Transverse colon (tissue), 4 donors: ENCODE data around the gene TRPV4. TPM values are rescaled to one million over a fixed set of nuclear protein-coding genes. Genes with fewer than 3 reads are reported as not detected.

Experiments used
- DNase-seq: peaks from one replicate; pipeline ENCODE4 v3.0.0-alpha.2; 2019
- H3K27ac ChIP-seq, 4 donors: fragments of 200-600 bp; sonication (generic); 2 replicates each; pipeline ENCODE4 v1.5.1; 2016 to 2018; ENCODE audit warnings: inconsistent platforms in 4 of 4
- H3K27me3 ChIP-seq: fragments of 200-600 bp; sonication (generic); 2 replicates; pipeline ENCODE4 v1.5.1; 2017; ENCODE audit warnings: inconsistent platforms
- H3K36me3 ChIP-seq, 4 donors: fragments of 200-600 bp; sonication (generic); 2 replicates each; pipeline ENCODE4 v1.5.1; 2017 to 2019; ENCODE audit warnings: inconsistent platforms in 4 of 4
- H3K4me1 ChIP-seq, 4 donors: fragments of 200-600 bp; sonication (generic); 2 replicates each; pipeline ENCODE4 v1.5.1; 2017 to 2020; ENCODE audit warnings: inconsistent platforms in 4 of 4
- H3K4me3 ChIP-seq, 4 donors: fragments of 200-600 bp; sonication (generic); 1 replicate in 1 of 4; 2 replicates in 3 of 4; pipeline versions ENCODE4 v1.5.1 to v1.6.1; 2017 to 2019; ENCODE audit warnings: inconsistent platforms in 4 of 4
- H3K9me3 ChIP-seq, 2 donors: fragments of 200-600 bp; sonication (generic); 2 replicates each; pipeline ENCODE4 v1.5.1; 2017 to 2019; ENCODE audit warnings: inconsistent platforms in 2 of 2
- EP300 ChIP-seq: sonication (generic); formaldehyde crosslinking; IDR thresholded peaks from one replicate; pipeline ENCODE4 v1.6.1; 2017; ENCODE audit warnings: antibody characterized with exemption, low read depth
- POLR2A ChIP-seq: fragments of 450-650 bp; IDR thresholded peaks from one replicate; pipeline ENCODE4 v1.6.1; 2016; ENCODE audit warnings: antibody characterized with exemption, mild to moderate bottlenecking, moderate library complexity
- POLR2AphosphoS5 ChIP-seq, 3 donors: sonication (generic); formaldehyde crosslinking; IDR thresholded peaks; one replicate each; pipeline ENCODE4 v1.6.1; 2016; ENCODE audit warnings: antibody characterized with exemption in 3 of 3
- WGBS, 2 donors: methylation state at CpG; one replicate each; pipeline ENCODE4 v1.1.5; 2018; ENCODE audit warnings: low coverage in 1 of 2; 5-methylcytosine and 5-hydroxymethylcytosine counted together
- in situ Hi-C, 4 donors: fragments of 200-750 bp; cut with MboI; loops; one replicate each; pipeline versions ENCODE4 v1.15.0 to v1.15.1; 2017; ENCODE audit warnings: low sequenced_read_pairs in 3 of 4, low pct_ligation_motif_present in 1 of 4, low pct_unique_long_range_greater_than_20kb in 1 of 4
- intact Hi-C: fragments of 100-400 bp; cut with DNase I; formaldehyde crosslinking; loops from one replicate; pipeline ENCODE4 v1.15.1; 2023; ENCODE audit warnings: low total_unique reads
- total RNA-seq, 4 donors: library from RNA; depleted of rRNA; stranded (reverse); fragments of >200 nt; gene quantifications; one replicate each; pipeline ENCODE4 v1.1.0, GENCODE V29; 2016
- TF ChIP-seq, protein P1 (sequence below), 5 experiments: fragments of 200-600 bp in 3 of 5; fragments of 450-650 bp in 2 of 5; sonication (generic) in 3 of 5; IDR thresholded peaks; 1 replicate in 2 of 5; 2 replicates in 3 of 5; pipeline ENCODE4 v1.5.1; 2016 to 2017; ENCODE audit warnings: antibody characterized with exemption in 5 of 5, inconsistent platforms in 3 of 5, mild to moderate bottlenecking in 2 of 5, moderate library complexity in 1 of 5

Gene TRPV4
- total RNA-seq, 4 donors from 2014 or later: 0.27 TPM; not detected in 3

DNA sequence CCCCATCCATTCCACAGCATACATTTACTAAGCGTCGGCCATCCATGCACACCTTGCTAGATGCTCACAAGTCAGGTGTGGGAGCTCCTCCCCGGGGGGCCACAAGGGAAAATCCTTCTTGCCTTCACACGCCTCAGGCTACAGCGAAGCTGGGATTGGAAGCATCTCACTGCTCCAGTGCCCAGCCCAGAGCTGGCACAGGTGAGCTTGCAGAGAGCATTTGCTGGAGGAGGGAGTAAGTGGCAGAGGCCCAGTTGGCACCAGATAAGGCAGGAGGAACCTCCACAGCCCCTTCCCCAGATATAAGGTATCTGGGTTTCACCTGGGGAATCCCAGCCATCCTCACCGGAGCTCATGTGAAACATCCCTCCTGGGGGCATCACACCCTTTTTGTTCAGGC, 1.8 kb downstream of the TRPV4 start:
- Histone ChIP-seq H3K4me3 (no peak overlapping the region), H3K27me3 (peaks cover 23% of the 10 kb centered on the region), H3K36me3 (no peaks in the 10 kb centered on the region), H3K4me1 (peaks cover 0 to 7% (median 5%) of the 10 kb centered on the region in 4 donors), H3K27ac (no peak overlapping the region), H3K9me3 (no peaks in the 10 kb centered on the region)
- 90% methylated on average over 6 of the region's 6 CpGs; no CpG with 5 or more reads in 1 of the 2 donors for WGBS, 2 donors
- intact Hi-C loops (no loop called here), in situ Hi-C loops (no loop called here)
- TF ChIP-seq EP300 (no peak), POLR2AphosphoS5 (IDR thresholded peaks at IDR 0.05) (no peak), POLR2A (no peak)
- TF ChIP-seq, protein P1, sequence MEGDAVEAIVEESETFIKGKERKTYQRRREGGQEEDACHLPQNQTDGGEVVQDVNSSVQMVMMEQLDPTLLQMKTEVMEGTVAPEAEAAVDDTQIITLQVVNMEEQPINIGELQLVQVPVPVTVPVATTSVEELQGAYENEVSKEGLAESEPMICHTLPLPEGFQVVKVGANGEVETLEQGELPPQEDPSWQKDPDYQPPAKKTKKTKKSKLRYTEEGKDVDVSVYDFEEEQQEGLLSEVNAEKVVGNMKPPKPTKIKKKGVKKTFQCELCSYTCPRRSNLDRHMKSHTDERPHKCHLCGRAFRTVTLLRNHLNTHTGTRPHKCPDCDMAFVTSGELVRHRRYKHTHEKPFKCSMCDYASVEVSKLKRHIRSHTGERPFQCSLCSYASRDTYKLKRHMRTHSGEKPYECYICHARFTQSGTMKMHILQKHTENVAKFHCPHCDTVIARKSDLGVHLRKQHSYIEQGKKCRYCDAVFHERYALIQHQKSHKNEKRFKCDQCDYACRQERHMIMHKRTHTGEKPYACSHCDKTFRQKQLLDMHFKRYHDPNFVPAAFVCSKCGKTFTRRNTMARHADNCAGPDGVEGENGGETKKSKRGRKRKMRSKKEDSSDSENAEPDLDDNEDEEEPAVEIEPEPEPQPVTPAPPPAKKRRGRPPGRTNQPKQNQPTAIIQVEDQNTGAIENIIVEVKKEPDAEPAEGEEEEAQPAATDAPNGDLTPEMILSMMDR (IDR thresholded peaks at IDR 0.05): no peak
- DNase-seq: no peak

DNA sequence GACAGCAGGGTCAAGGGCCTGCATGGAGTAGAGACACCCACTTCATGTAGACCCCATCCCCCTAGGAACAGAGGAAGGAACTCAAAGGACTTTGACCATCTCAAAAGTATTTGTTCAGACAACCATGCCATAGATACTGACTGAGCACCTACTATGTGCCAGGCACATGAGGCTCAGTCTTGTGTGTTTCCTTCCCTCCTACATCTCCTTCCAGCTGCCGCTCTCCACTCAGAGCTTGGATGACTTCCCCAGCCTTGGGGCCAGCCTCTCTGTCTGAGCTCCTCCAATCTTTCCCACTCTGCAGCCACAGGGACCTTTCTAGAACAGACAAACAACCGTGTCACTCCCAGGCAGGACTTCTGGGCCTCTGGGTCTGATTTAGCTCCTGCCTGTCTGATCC, 2.5 kb downstream of the TRPV4 start:
- Histone ChIP-seq H3K4me1 (peaks cover 0 to 7% (median 5%) of the 10 kb centered on the region in 4 donors), H3K9me3 (no peaks in the 10 kb centered on the region), H3K36me3 (no peaks in the 10 kb centered on the region), H3K27me3 (peaks cover 23% of the 10 kb centered on the region), H3K4me3 (no peak overlapping the region), H3K27ac (no peak overlapping the region)
- 40 to 63% methylated on average over 1 to 2 of the region's 2 CpGs for WGBS, 2 donors
- TF ChIP-seq POLR2A: no peak
- TF ChIP-seq POLR2AphosphoS5 (IDR thresholded peaks at IDR 0.05): no peak
- TF ChIP-seq, protein P1 (IDR thresholded peaks at IDR 0.05): no peak
- TF ChIP-seq EP300: no peak
- DNase-seq: no peak
- in situ Hi-C loops (no loop called here), intact Hi-C loops (no loop called here)

DNA sequence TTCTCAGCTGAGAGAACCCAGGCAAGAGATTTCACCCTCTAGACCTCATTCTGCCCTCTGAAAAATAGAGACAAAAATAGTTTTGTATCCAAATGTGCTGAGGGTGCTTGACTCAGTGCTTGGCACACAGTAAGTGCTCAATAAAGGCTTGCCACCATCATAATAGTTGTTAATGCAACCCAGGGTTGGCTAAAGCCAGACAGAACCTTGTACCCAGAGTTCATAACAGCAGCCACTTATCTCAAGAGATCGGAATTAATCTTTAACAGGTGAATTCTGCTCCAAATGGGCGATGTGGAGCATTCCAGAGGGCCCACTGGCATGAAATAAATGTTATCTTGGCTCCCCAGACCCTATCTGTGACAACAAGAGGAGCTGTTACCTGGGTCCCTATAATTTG, 2.9 kb downstream of the TRPV4 start:
- in situ Hi-C loops: no loop called here
- TF ChIP-seq POLR2A (no peak), POLR2AphosphoS5 (IDR thresholded peaks at IDR 0.05) (no peak), EP300 (no peak)
- TF ChIP-seq, protein P1 (IDR thresholded peaks at IDR 0.05): no peak
- no peak overlapping the region for H3K27ac ChIP-seq

DNA sequence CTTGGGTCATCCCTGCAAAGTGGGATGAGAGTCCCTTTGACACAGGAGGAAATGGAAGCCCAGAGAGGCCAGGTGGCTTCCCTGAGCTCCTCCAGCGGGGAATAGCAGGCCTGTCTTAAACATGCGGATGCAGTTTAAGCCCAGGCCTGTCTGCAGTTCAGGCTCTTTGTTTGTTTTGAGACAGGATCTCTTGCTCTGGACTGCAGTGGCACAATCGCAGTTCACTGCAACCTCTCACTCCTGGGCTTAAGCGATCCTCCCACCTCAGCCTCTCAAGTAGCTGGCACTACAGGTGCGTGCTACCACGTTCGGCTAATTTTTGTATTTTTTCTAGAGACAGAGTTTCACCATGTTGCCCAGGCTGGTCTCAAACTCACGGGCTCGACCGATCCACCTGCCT, 3.5 kb downstream of the TRPV4 start:
- no peaks in the 10 kb centered on the region for H3K36me3 ChIP-seq
- TF ChIP-seq EP300 (no peak), POLR2A (no peak), POLR2AphosphoS5 (IDR thresholded peaks at IDR 0.05) (no peak)
- TF ChIP-seq, protein P1 (IDR thresholded peaks at IDR 0.05): no peak
- intact Hi-C loops (no loop called here), in situ Hi-C loops (no loop called here)
- peaks cover 23% of the 10 kb centered on the region for H3K27me3 ChIP-seq
- H3K4me1 ChIP-seq: peaks cover 0 to 7% (median 5%) of the 10 kb centered on the region in 4 donors
- no peaks in the 10 kb centered on the region for H3K9me3 ChIP-seq
- no peak overlapping the region for H3K4me3 ChIP-seq
- DNase-seq: no peak
- 89% methylated on average over 10 of the region's 10 CpGs; no CpG with 5 or more reads in 1 of the 2 donors for WGBS, 2 donors
- H3K27ac ChIP-seq: no peak overlapping the region

More for the DNA sequence above, 2.9 kb downstream of the TRPV4 start:
- no peak overlapping the region for H3K4me3 ChIP-seq
- no peaks in the 10 kb centered on the region for H3K9me3 ChIP-seq
- H3K36me3 ChIP-seq: no peaks in the 10 kb centered on the region
- intact Hi-C loops: no loop called here
- H3K27me3 ChIP-seq: peaks cover 23% of the 10 kb centered on the region
- DNase-seq: no peak
- 46% methylated on average over 2 of the region's 2 CpGs; no CpG with 5 or more reads in 1 of the 2 donors for WGBS, 2 donors
- H3K4me1 ChIP-seq: peaks cover 0 to 7% (median 5%) of the 10 kb centered on the region in 4 donors
